Urinary bladder (tissue), 4 donors: Measurements from ENCODE around the gene ZBTB20. TPM values are rescaled to one million over a fixed set of nuclear protein-coding genes. Genes with fewer than 3 reads are reported as not detected.

Source experiments
- DNase-seq: peaks from one replicate; pipeline ENCODE4 v3.0.0-alpha.2; 2015; ENCODE audit errors: extremely low spot score
- H3K27ac ChIP-seq: one replicate; pipeline ENCODE4 v1.5.1; 2013; ENCODE audit warnings: low read depth, mild to moderate bottlenecking, moderate library complexity
- H3K36me3 ChIP-seq: one replicate; pipeline ENCODE4 v1.6.1; 2013; ENCODE audit warnings: mild to moderate bottlenecking, moderate library complexity; ENCODE audit not compliant: insufficient read depth
- H3K4me1 ChIP-seq: one replicate; pipeline ENCODE4 v1.6.1; 2013; ENCODE audit warnings: mild to moderate bottlenecking, moderate library complexity; ENCODE audit not compliant: insufficient read depth
- H3K4me3 ChIP-seq: one replicate; pipeline ENCODE4 v1.5.1; 2013; ENCODE audit warnings: low read depth, low read length
- WGBS: extraction: QIAGEN DNeasy Blood & Tissue Kit; methylation state at CpG from one replicate; pipeline ENCODE4 v1.1.7; 2013; 5-methylcytosine and 5-hydroxymethylcytosine counted together
- polyA plus RNA-seq: library from polyadenylated mRNA; stranded (reverse); fragments of 200-250 nt; gene quantifications from one replicate; pipeline ENCODE4 v1.2.3, GENCODE V29; 2013
- small RNA-seq: library from RNA; depleted of rRNA; stranded (forward); fragments of <200 nt; gene quantifications from one replicate; pipeline ENCODE3, GENCODE V24; 2014
- total RNA-seq: library from RNA; depleted of rRNA; stranded (reverse); fragments of >200 nt; gene quantifications from one replicate; pipeline ENCODE4 v1.2.3, GENCODE V29; 2014
- donor health status: healthy with polysubstance abuse.
- donor health status: healthy.

The ZBTB20 gene
- total and polyA plus RNA-seq, 2 donors: 1.5 to 99.9 TPM

GRCh38 chr3:114295946-114296345 lies 851.1 kb downstream of the ZBTB20 start:
- no peak overlapping the region for H3K27ac ChIP-seq
- no peaks in the 10 kb centered on the region for H3K36me3 ChIP-seq
- H3K4me3 ChIP-seq: no peak overlapping the region
- no peak for DNase-seq
- no peaks in the 10 kb centered on the region for H3K4me1 ChIP-seq
- WGBS: 91% methylated on average over 2 of the region's 2 CpGs

- DNase-seq: no peak
- Histone ChIP-seq H3K27ac (no peak overlapping the region), H3K36me3 (no peaks in the 10 kb centered on the region), H3K4me3 (no peak overlapping the region), H3K4me1 (no peaks in the 10 kb centered on the region)
- WGBS: 69% methylated on average over 6 of the region's 6 CpGs
Observed at GRCh38 chr3:114294940-114295480, 852.1 kb downstream of the ZBTB20 start.

DNA sequence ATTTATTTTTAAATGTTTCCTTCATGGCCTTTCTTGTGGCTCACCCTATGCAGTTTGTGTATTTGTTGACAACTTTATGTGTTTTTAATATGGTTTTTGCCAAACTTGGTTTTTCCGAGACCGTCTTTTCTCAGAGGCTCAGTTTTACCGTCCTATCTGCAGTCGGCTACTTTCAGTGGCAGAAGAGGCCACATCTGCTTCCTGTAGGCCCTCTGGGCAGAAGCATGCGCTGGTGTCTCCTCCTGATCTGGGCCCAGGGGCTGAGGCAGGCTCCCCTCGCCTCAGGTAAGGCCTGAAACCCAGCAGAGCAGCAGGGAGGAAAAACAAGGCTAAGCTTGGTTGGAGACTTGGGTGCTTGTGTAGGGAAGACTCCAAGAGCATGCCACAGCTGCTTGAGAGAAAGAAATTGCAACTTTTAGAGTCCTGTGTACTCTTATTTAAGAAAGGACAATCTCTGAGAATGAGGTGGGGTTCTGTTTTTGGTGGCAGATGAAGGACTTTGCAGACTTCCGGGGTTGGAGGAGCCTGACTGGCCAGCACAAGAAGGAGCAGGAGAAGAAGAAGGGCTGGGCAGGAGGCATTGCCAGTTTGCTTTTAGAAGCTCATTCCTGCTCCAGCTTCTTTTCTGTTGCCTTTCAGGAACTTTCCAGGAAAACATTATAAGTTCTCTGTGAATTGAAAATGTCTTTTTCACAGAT lies 853.1 kb downstream of the ZBTB20 start, which contains the start of gene TIGIT:
Gene TIGIT, plus strand, starts transcription at position 191 of the 698 bp plus-strand sequence. Its CDS starts 34 bp downstream, at position 225.
- Histone ChIP-seq H3K4me3 (no peak within 1 kb of the TSS), H3K4me1 (no peaks in the 10 kb centered on the region), H3K36me3 (no peaks in the 10 kb centered on the region), H3K27ac (no peak within 1 kb of the TSS)
- 89% methylated on average over 7 of the region's 7 CpGs for WGBS
- DNase-seq: no peak

DNA sequence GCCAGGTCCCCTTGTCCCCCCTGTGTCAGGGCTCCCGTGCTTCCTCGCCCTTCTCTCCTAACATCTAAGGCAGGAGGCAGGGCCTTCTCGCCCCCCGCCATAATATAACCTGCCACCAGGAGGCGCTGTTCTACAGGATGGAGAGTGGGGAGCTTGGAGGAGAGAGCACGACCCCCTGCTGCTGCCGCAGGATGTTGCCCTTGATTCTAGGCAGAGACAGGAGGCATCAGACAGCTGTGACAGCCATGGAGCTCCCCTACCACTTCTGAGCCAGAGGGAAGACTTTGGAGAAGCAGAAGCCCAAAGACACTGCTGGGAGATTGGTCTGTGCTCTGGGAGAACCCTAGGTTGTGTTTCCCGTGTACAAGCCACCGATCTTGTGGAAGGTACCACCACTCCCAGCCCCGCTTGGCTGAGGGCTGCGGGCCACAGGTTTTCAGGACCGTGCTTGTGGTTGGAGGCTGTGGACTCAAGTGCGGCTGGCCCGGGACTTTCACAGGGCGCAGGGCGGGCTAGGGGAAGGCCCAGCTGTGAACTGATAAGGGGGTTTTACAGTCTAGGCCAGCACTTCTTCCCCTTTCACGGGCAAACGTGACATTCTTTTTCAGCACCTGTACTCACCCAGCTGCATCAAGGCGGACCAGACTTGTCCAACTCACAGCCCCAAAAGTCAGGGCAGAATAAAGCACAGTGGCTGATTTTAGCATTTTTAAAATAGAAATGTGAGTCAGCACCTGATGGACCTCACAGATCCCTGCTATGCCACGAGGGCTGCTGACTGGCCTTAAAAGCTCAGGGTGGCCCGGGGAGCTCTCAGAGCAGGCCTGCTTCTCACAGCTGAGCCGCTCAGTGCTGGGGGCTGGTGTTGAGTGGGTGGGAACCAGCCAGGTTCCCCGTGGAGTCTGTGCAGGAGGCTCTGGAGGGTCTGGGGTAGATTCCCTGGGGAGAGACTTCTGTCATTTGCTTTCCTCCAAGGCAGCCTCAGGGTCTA lies 855.9 kb downstream of the ZBTB20 start:
- DNase-seq: no peak
- 45% methylated on average over 23 of the region's 23 CpGs for WGBS

GRCh38 chr3:114286266-114286665 lies 860.8 kb downstream of the ZBTB20 start:
- DNase-seq: no peak
- Histone ChIP-seq H3K27ac (no peak overlapping the region), H3K4me1 (no peaks in the 10 kb centered on the region), H3K4me3 (no peak overlapping the region), H3K36me3 (no peaks in the 10 kb centered on the region)
- WGBS: 87% methylated on average over 2 of the region's 2 CpGs

More for the DNA sequence above, 855.9 kb downstream of the ZBTB20 start:
- H3K36me3 ChIP-seq: no peaks in the 10 kb centered on the region
- no peak overlapping the region for H3K27ac ChIP-seq
- no peaks in the 10 kb centered on the region for H3K4me1 ChIP-seq
- no peak overlapping the region for H3K4me3 ChIP-seq

GRCh38 chr3:114285648-114286230 lies 861.3 kb downstream of the ZBTB20 start:
- Histone ChIP-seq H3K27ac (no peak overlapping the region), H3K36me3 (no peaks in the 10 kb centered on the region), H3K4me1 (no peaks in the 10 kb centered on the region), H3K4me3 (no peak overlapping the region)
- DNase-seq: no peak
- 93% methylated on average over 3 of the region's 3 CpGs for WGBS

DNA sequence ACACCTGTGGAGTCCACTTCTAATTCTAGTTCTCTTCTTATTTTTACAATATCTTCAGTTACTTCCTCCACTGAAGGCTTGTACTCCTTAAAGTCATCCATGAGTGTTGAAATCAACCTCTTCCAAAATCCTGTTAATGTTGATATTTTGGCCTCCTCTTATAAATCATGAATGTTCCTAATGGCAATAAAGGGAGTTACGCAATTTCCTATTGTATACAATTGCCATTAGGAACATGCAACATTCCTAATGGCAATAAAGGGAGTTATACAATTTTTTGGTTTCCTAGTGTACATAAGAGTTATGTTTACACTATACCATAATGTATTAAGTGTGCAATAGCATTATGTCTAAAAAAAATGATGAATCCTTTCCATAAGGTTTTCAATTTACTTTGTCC lies 862.4 kb downstream of the ZBTB20 start:
- WGBS: 85% methylated on average over 1 of the region's 1 CpG
- Histone ChIP-seq H3K36me3 (no peaks in the 10 kb centered on the region), H3K4me1 (no peaks in the 10 kb centered on the region), H3K4me3 (no peak overlapping the region), H3K27ac (no peak overlapping the region)
- no peak for DNase-seq

Small RNA genes within 50 kb of the gene (small RNA-seq; reads per million reads assigned to genes)
- gene MIR4796: not detected
